ENCODE data around the gene PEMT. TPM values are rescaled to one million over a fixed set of nuclear protein-coding genes. Genes with fewer than 3 reads are reported as not detected.

PEMT gene
- total and polyA plus RNA-seq, 4 donors: 18.7 to 59.1 (median 34.4) TPM

- DNase-seq: peak in 1 of 3 donors; percentile 55
- no peaks in the 10 kb centered on the region for H3K36me3 ChIP-seq (ENCODE audit: control insufficient read depth in 4 of 4, insufficient read depth in 4 of 4, low read length in 4 of 4)
- no peak overlapping the region for H3K4me3 ChIP-seq
- no peaks in the 10 kb centered on the region for H3K27me3 ChIP-seq (ENCODE audit: control insufficient read depth in 3 of 3, insufficient read depth in 3 of 3, low read length in 2 of 3)
- peak; percentile 32 for ATAC-seq (ENCODE audit: insufficient read depth, low FRiP score)
- H3K9ac ChIP-seq (ENCODE audit: insufficient read depth in 1 of 2, low read length in 2 of 2): no peak overlapping the region
- peaks cover 0 to 10% (median 0%) of the 10 kb centered on the region in 5 donors for H3K4me1 ChIP-seq (ENCODE audit: control insufficient read depth in 5 of 5, insufficient read depth in 5 of 5, low read length in 5 of 5)
- WGBS, 2 donors: 50 to 88% methylated on average over 3 of the region's 3 CpGs
- no peak overlapping the region for H3K27ac ChIP-seq (ENCODE audit: low read depth in 1 of 2, low read length in 1 of 2)
- TF ChIP-seq CTCF (IDR thresholded peaks at IDR 0.05; ENCODE audit: control extremely low read depth, extremely low read depth): no peak
- H3K9me3 ChIP-seq (ENCODE audit: control insufficient read depth in 4 of 4, insufficient read depth in 3 of 4, low read length in 3 of 4): peaks cover 0 to 5% (median 0%) of the 10 kb centered on the region in 4 donors
These were observed 57.5 kb downstream of the PEMT start for GRCh38 chr17:17533901-17534441.

- Histone ChIP-seq H3K9ac (ENCODE audit: insufficient read depth in 1 of 2, low read length in 2 of 2) (no peak overlapping the region), H3K4me1 (ENCODE audit: control insufficient read depth in 5 of 5, insufficient read depth in 5 of 5, low read length in 5 of 5) (peaks cover 0 to 15% (median 8%) of the 10 kb centered on the region in 5 donors), H3K27ac (ENCODE audit: low read depth in 1 of 2, low read length in 1 of 2) (no peak overlapping the region), H3K27me3 (ENCODE audit: control insufficient read depth in 3 of 3, insufficient read depth in 3 of 3, low read length in 2 of 3) (no peaks in the 10 kb centered on the region), H3K4me3 (no peak overlapping the region), H3K9me3 (ENCODE audit: control insufficient read depth in 4 of 4, insufficient read depth in 3 of 4, low read length in 3 of 4) (peaks cover 0 to 5% (median 0%) of the 10 kb centered on the region in 4 donors), H3K36me3 (ENCODE audit: control insufficient read depth in 4 of 4, insufficient read depth in 4 of 4, low read length in 4 of 4) (no peaks in the 10 kb centered on the region)
- no peak for TF ChIP-seq CTCF (IDR thresholded peaks at IDR 0.05; ENCODE audit: control extremely low read depth, extremely low read depth)
- no peak for DNase-seq
- ATAC-seq (ENCODE audit: insufficient read depth, low FRiP score): no peak
- WGBS, 2 donors: 96 to 97% methylated on average over 1 of the region's 1 CpG
These were observed 58.5 kb downstream of the PEMT start for GRCh38 chr17:17532991-17533390.

GRCh38 chr17:17531156-17531555 is 60.4 kb downstream of the PEMT start:
- Histone ChIP-seq H3K4me1 (ENCODE audit: control insufficient read depth in 5 of 5, insufficient read depth in 5 of 5, low read length in 5 of 5) (peaks cover 0 to 22% (median 7%) of the 10 kb centered on the region in 5 donors), H3K4me3 (no peak overlapping the region), H3K36me3 (ENCODE audit: control insufficient read depth in 4 of 4, insufficient read depth in 4 of 4, low read length in 4 of 4) (no peaks in the 10 kb centered on the region), H3K9ac (ENCODE audit: insufficient read depth in 1 of 2, low read length in 2 of 2) (no peak overlapping the region), H3K27ac (ENCODE audit: low read depth in 1 of 2, low read length in 1 of 2) (no peak overlapping the region), H3K9me3 (ENCODE audit: control insufficient read depth in 4 of 4, insufficient read depth in 3 of 4, low read length in 3 of 4) (peaks cover 0 to 5% (median 0%) of the 10 kb centered on the region in 4 donors), H3K27me3 (ENCODE audit: control insufficient read depth in 3 of 3, insufficient read depth in 3 of 3, low read length in 2 of 3) (no peaks in the 10 kb centered on the region)
- WGBS, 2 donors: 88 to 96% methylated on average over 4 of the region's 4 CpGs
- DNase-seq (no peak), ATAC-seq (ENCODE audit: insufficient read depth, low FRiP score) (no peak)
- TF ChIP-seq CTCF (IDR thresholded peaks at IDR 0.05; ENCODE audit: control extremely low read depth, extremely low read depth): no peak

Measured in lung (tissue), 12 donors.